Common myeloid progenitor, CD34-positive (primary cell): ENCODE results near the gene RPL37A.

Experiments
- CTCF ChIA-PET: fragments of 350-600 bp; sonication (Branson Sonifier 250); formaldehyde crosslinking; loops from one replicate; lab custom pipeline; 2021; ENCODE audit warnings: antibody characterized with exemption; lab: Charles Lee
- POLR2A ChIA-PET: fragments of 350-600 bp; sonication (Branson Sonifier 250); formaldehyde crosslinking; loops from one replicate; lab custom pipeline; 2021; ENCODE audit warnings: antibody characterized with exemption; lab: Charles Lee
- DNase-seq, 3 donors: peaks; one replicate each; pipeline versions ENCODE4 v3.0.0 to v3.0.0-alpha.2; 2013
- H3K27ac ChIP-seq, 2 experiments: 1 replicate in 1 of 2; 2 replicates in 1 of 2; pipeline ENCODE4 v1.7.0; 2013; ENCODE audit warnings: inconsistent platforms in 2 of 2, low read length in 2 of 2, mild to moderate bottlenecking in 2 of 2, low read depth in 1 of 2, moderate library complexity in 1 of 2; ENCODE audit not compliant: severe bottlenecking in 2 of 2, insufficient read depth in 1 of 2, poor library complexity in 1 of 2
- H3K27me3 ChIP-seq, 5 experiments: replicated peaks in 2 of 5; 1 replicate in 3 of 5; 2 replicates in 2 of 5; pipeline versions ENCODE4 v1.6.1 to v1.7.0; 2013; ENCODE audit warnings: low read length in 4 of 5, mild to moderate bottlenecking in 2 of 5, moderate library complexity in 2 of 5, inconsistent platforms in 1 of 5; ENCODE audit not compliant: insufficient read depth in 5 of 5, control insufficient read depth in 4 of 5
- H3K36me3 ChIP-seq, 4 experiments: 1 replicate in 2 of 4; 2 replicates in 2 of 4; pipeline versions ENCODE4 v1.6.1 to v1.7.0; 2013; ENCODE audit warnings: low read length in 3 of 4, control low read depth in 1 of 4, mild to moderate bottlenecking in 1 of 4; ENCODE audit not compliant: control insufficient read depth in 4 of 4, insufficient read depth in 4 of 4
- H3K4me1 ChIP-seq, 4 experiments: 1 replicate in 3 of 4; 2 replicates in 1 of 4; pipeline versions ENCODE4 v1.6.1 to v1.7.1; 2013; ENCODE audit warnings: low read length in 3 of 4, mild to moderate bottlenecking in 3 of 4, control low read depth in 1 of 4, inconsistent platforms in 1 of 4, moderate library complexity in 1 of 4; ENCODE audit not compliant: control insufficient read depth in 4 of 4, insufficient read depth in 4 of 4; ENCODE audit errors: control extremely low read depth in 1 of 4
- H3K4me3 ChIP-seq, 7 experiments: 1 replicate in 4 of 7; 2 replicates in 3 of 7; pipeline versions ENCODE4 v1.5.1 to v1.7.0; 2013; ENCODE audit warnings: mild to moderate bottlenecking in 7 of 7, low read length in 6 of 7, moderate library complexity in 6 of 7, inconsistent platforms in 2 of 7, low read depth in 2 of 7, control low read depth in 1 of 7; ENCODE audit not compliant: insufficient read depth in 4 of 7, control insufficient read depth in 1 of 7; ENCODE audit errors: extremely low read depth in 1 of 7
- H3K9me3 ChIP-seq, 5 experiments: 1 replicate in 4 of 5; 2 replicates in 1 of 5; pipeline versions ENCODE4 v1.6.1 to v1.7.1; 2013; ENCODE audit warnings: low read length in 4 of 5, mild to moderate bottlenecking in 2 of 5, inconsistent platforms in 1 of 5, low read depth in 1 of 5, moderate library complexity in 1 of 5; ENCODE audit not compliant: control insufficient read depth in 4 of 5, insufficient read depth in 2 of 5; ENCODE audit errors: control extremely low read depth in 1 of 5
- WGBS: methylation state at CpG from one replicate; pipeline ENCODE4 v1.1.5; 2013; ENCODE audit not compliant: insufficient coverage; 5-methylcytosine and 5-hydroxymethylcytosine counted together

Gene RPL37A

DNA sequence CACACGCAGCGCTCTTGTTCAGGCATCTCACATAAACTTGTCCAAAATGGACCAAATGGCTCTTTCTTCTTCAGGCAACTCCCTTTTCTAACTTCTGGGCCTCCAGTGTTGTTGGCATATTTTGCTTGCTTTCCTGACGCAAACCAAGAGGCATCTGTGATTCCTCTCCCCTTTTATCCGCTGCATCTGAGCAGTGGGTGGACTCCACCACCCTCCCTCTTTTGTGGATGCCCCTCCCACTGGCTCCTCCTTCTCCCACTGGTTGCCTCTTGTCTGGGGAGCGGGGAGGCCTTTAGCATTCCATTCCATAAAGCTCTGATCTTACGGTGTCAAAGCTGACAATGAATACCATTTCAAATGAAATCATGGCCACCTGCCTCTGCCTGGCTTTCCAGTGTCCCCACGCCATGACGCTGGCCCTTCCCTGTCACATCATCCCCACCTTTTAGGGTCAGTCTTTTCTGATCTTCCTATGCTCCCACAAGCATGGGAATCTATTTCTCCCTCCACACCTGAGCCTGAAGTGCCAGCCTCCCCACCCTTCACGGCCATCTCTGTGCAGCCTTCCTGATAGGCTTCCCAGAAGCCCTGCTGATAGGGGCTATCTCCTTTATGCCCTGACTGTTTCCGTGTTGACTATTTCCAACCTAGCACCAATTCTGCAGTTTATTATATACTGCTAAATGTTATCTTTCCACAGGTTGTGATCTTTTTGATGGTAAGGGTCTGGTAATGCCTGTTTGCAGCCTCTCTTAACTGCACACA, 51.5 kb downstream of the RPL37A start:
- no peak overlapping the region for H3K27ac ChIP-seq
- H3K4me1 ChIP-seq: peaks cover 0 to 21% (median 11%) of the 10 kb centered on the region in 4 experiments
- ChIA-PET CTCF (interaction anchor here (0.6 to 1.0 kb wide), 2 partner anchors 26 to 117 kb away, joined by 3 read pairs; no protein-coding TSS in a partner anchor), POLR2A (no interaction called here)
- no peaks in the 10 kb centered on the region for H3K9me3 ChIP-seq
- no peaks in the 10 kb centered on the region for H3K36me3 ChIP-seq
- no peak overlapping the region for H3K4me3 ChIP-seq
- DNase-seq: no peak
- H3K27me3 ChIP-seq: no peaks in the 10 kb centered on the region
- WGBS: 97% methylated on average over 9 of the region's 10 CpGs

DNA sequence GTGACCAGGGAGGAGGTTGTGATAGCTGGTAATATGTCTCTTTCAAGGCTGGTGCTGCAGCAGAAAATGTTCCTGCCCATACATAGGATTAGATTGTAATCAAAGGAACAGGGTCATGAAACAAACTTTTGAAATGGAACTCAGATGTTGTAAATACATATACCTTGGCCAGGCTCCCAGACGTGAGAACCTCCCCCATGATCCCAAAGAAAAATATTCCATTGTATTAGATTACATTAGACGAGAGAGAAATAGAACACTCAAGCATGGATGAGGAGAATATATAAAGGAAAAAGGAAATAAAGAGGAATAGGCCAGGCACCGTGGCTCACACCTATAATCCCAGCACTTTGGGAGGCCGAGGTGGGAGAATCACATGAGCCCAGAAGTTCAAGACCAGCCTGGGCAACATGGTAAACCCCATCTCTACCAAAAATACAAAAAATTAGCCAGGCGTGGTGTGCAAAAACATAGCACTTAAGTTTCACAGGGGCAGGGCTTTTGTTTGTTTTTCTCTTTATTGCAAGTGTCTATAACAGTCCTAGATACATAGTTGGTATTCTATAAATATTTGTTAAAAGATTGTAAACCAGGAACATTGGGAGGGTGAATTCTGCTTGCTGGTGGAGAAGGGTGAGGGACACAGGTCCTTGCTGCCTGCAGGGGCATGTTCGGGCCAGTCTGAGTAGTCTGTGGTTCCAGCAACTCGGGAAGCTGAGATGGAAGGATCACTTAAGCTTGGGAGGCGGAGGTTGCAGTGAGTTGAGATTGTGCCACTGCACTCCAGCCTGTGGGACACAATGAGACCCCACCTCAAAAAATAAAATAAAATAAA, 52.8 kb downstream of the RPL37A start:
- Histone ChIP-seq H3K4me1 (peaks cover 0 to 20% (median 11%) of the 10 kb centered on the region in 4 experiments), H3K9me3 (no peaks in the 10 kb centered on the region), H3K36me3 (no peaks in the 10 kb centered on the region), H3K27me3 (no peaks in the 10 kb centered on the region), H3K4me3 (no peak overlapping the region), H3K27ac (no peak overlapping the region)
- CTCF ChIA-PET: no interaction called here
- 100% methylated on average over 1 of the region's 8 CpGs for whole genome bisulfite sequencing
- POLR2A ChIA-PET: no interaction called here
- no peak for DNase-seq

GRCh38 chr2:216553093-216553478, 54.4 kb downstream of the RPL37A start:
- H3K4me1 ChIP-seq: peaks cover 0 to 18% (median 11%) of the 10 kb centered on the region in 4 experiments
- H3K27me3 ChIP-seq: no peaks in the 10 kb centered on the region
- POLR2A ChIA-PET: no interaction called here
- WGBS: 100% methylated on average over 1 of the region's 1 CpG
- H3K9me3 ChIP-seq: no peaks in the 10 kb centered on the region
- no peak overlapping the region for H3K4me3 ChIP-seq
- CTCF ChIA-PET: no interaction called here
- DNase-seq: no peak
- no peaks in the 10 kb centered on the region for H3K36me3 ChIP-seq
- H3K27ac ChIP-seq: no peak overlapping the region
